K562 (cell line): ENCODE results near the gene RALGAPA2. TPM values are rescaled to one million over a fixed set of nuclear protein-coding genes. Genes with fewer than 3 reads are reported as not detected.

Source experiments
- ATAC-seq: fragments of 200-7000 bp; cut with Tn5 transposase; 3 replicates; pipeline ENCODE4 v1.9.1; 2020; ENCODE audit warnings: moderate library complexity
- BruUV-seq: library from RNA; stranded (reverse); fragments of 400-500 nt; replicated peaks from 2 replicates; lab custom pipeline; 2021; lab: Mats Ljungman, UMichigan
- CTCF ChIA-PET: fragments of 300-600 bp; formaldehyde crosslinking; extraction: SDS; loops from one replicate; lab custom pipeline; 2021; ENCODE audit warnings: low intra/inter-chr PET ratio; lab: Yijun Ruan, JAX
- POLR2A ChIA-PET: fragments of 300-600, 350-650 bp; sonication (Branson Sonifier 250); formaldehyde crosslinking; extraction: SDS; loops from one replicate; lab custom pipeline; 2021; ENCODE audit warnings: antibody characterized with exemption, inconsistent platforms; lab: Yijun Ruan, JAX
- DNase-seq, 4 experiments: peaks; one replicate each; pipeline versions ENCODE4 v3.0.0 to v3.0.0-alpha.2; 2011 to 2018; ENCODE audit warnings: low spot score in 3 of 4, mixed read lengths in 3 of 4; ENCODE audit errors: extremely low read depth in 1 of 4
- FAIRE-seq: peaks from 2 replicates; lab custom pipeline; 2011; peaks lifted over from hg19 to GRCh38; lab: Jason Lieb, UNC
- H2AFZ ChIP-seq: 2 replicates; pipeline ENCODE4 v1.6.0; 2011; ENCODE audit warnings: low read depth, low read length, control low read depth, inconsistent platforms
- H3K27ac ChIP-seq: fragments of 200-600 bp; 3 replicates; pipeline ENCODE4 v1.8.0; 2011; ENCODE audit warnings: low read depth, mild to moderate bottlenecking, control low read depth, inconsistent platforms, low read length, moderate library complexity, mixed read lengths; ENCODE audit errors: extremely low read depth
- H3K27me3 ChIP-seq, 2 experiments: fragments of 300-600 bp in 1 of 2; 2 replicates in 1 of 2; 3 replicates in 1 of 2; pipeline versions ENCODE4 v1.6.0 to v1.8.0; 2011; ENCODE audit warnings: inconsistent platforms in 2 of 2, low read length in 2 of 2, mild to moderate bottlenecking in 1 of 2, mixed read lengths in 1 of 2, moderate library complexity in 1 of 2; ENCODE audit not compliant: control insufficient read depth in 2 of 2, insufficient read depth in 2 of 2
- H3K36me3 ChIP-seq: fragments of 300-600 bp; 3 replicates; pipeline ENCODE4 v1.8.0; 2011; ENCODE audit warnings: mild to moderate bottlenecking, low read length, inconsistent platforms; ENCODE audit not compliant: control insufficient read depth, insufficient read depth
- H3K4me1 ChIP-seq, 2 experiments: fragments of 200-600 bp in 1 of 2; replicated peaks in 1 of 2; 2 replicates in 1 of 2; 3 replicates in 1 of 2; pipeline versions ENCODE4 v1.5.1 to v1.8.0; 2011; ENCODE audit warnings: inconsistent platforms in 2 of 2, low read length in 2 of 2, mild to moderate bottlenecking in 1 of 2, mixed read lengths in 1 of 2, moderate library complexity in 1 of 2; ENCODE audit not compliant: control insufficient read depth in 2 of 2, insufficient read depth in 2 of 2
- H3K4me2 ChIP-seq: 2 replicates; pipeline ENCODE4 v1.6.1; 2011; ENCODE audit warnings: low read length, control low read depth, inconsistent platforms, mixed read lengths; ENCODE audit not compliant: insufficient read depth
- H3K4me3 ChIP-seq: fragments of 200-600 bp; sonication (generic), shearing (Covaris generic); 2 replicates; pipeline ENCODE4 v1.5.1; 2016; ENCODE audit warnings: control low read depth, inconsistent platforms
- H3K79me2 ChIP-seq: fragments of 200-600 bp; 3 replicates; pipeline ENCODE4 v1.8.0; 2011; ENCODE audit warnings: low read length, inconsistent platforms; ENCODE audit not compliant: control insufficient read depth, insufficient read depth
- H3K9ac ChIP-seq, 2 experiments: 2 replicates each; pipeline versions ENCODE4 v1.6.0 to v1.6.1; 2011; ENCODE audit warnings: low read depth in 2 of 2, low read length in 2 of 2, control low read depth in 1 of 2, inconsistent platforms in 1 of 2, mild to moderate bottlenecking in 1 of 2, mixed read lengths in 1 of 2; ENCODE audit not compliant: insufficient read depth in 1 of 2
- H3K9me1 ChIP-seq: one replicate; pipeline ENCODE4 v1.6.0; 2011; ENCODE audit warnings: inconsistent platforms, mild to moderate bottlenecking, low read length, moderate library complexity; ENCODE audit not compliant: control insufficient read depth, insufficient read depth
- H3K9me3 ChIP-seq: replicated peaks from 2 replicates; pipeline ENCODE4 v1.5.1; 2011; ENCODE audit warnings: low read depth, low read length, inconsistent platforms; ENCODE audit not compliant: control insufficient read depth, insufficient read depth
- H4K20me1 ChIP-seq: replicated peaks from 2 replicates; pipeline ENCODE4 v1.6.1; 2011; ENCODE audit warnings: low read length, inconsistent platforms, mixed read lengths; ENCODE audit not compliant: control insufficient read depth, insufficient read depth
- E4F1 ChIP-seq: fragments of 250-450 bp; sonication (Bioruptor Pico); IDR thresholded peaks from 2 replicates; pipeline ENCODE4 v1.5.0; 2021; ENCODE audit warnings: mild to moderate bottlenecking, borderline replicate concordance
- TGIF2 ChIP-seq: sonication (generic); formaldehyde crosslinking; IDR thresholded peaks from 2 replicates; pipeline ENCODE4 v1.8.1; 2022; ENCODE audit warnings: mild to moderate bottlenecking, missing genetic modification reagents, moderate library complexity
- USF2 ChIP-seq: sonication (generic); formaldehyde crosslinking; IDR thresholded peaks from 2 replicates; pipeline ENCODE4 v1.5.0; 2020; ENCODE audit warnings: missing genetic modification reagents
- WGBS: fragments of 100-300 bp; shearing (Covaris generic); methylation state at CpG from one replicate; pipeline ENCODE4 v1.1.6; 2016; ENCODE audit warnings: low coverage, mixed read lengths; ENCODE audit not compliant: insufficient coverage; ENCODE audit errors: missing lambda C conversion rate; 5-methylcytosine and 5-hydroxymethylcytosine counted together
- in situ Hi-C: fragments of 300-500 bp; cut with MboI; formaldehyde crosslinking; loops from 4 replicates; pipeline ENCODE4 v1.15.0; 2018; ENCODE audit warnings: inconsistent platforms, mixed read lengths
- intact Hi-C: fragments of 100-400 bp; cut with micrococcal nuclease; formaldehyde crosslinking; loops from 2 replicates; pipeline ENCODE4 v1.14.2; 2022
- polyA plus RNA-seq, 8 experiments: library from polyadenylated mRNA; depleted of rRNA in 4 of 8; stranded (reverse) in 5 of 8; unstranded in 3 of 8; fragments of >200 nt; fragmentation: Nextera tagmentation in 2 of 8; fragmentation: Illumina TruSeq in 1 of 8; extraction: Ambion mirVana in 2 of 8; extraction: Trizol in 1 of 8; gene quantifications; 2 replicates each; pipeline versions ENCODE4 v1.2.1 to v1.2.3, GENCODE V29; 2011 to 2014; ENCODE audit warnings: inconsistent platforms in 1 of 8, missing spikeins in 1 of 8
- total RNA-seq, 7 experiments: library from RNA; depleted of rRNA in 6 of 7; stranded (reverse); fragments of >200 nt in 6 of 7; fragmentation: Illumina TruSeq in 2 of 7; extraction: Trizol in 2 of 7; gene quantifications; 2 replicates each; pipeline versions ENCODE4 v1.2.1 to v1.2.3, GENCODE V29; 2011 to 2021; ENCODE audit warnings: low replicate concordance in 1 of 7

The RALGAPA2 gene
- total and polyA plus RNA-seq, 9 of the 15 experiments (the other 6 are each of a cell fraction or from before 2014, with no cell fraction given), result 0.35 to 2.7 (median 1.4) TPM

GRCh38 chr20:20513720-20514119 is 198.7 kb downstream of the RALGAPA2 start:
- BruUV-seq, result no TSS peak

More at GRCh38 chr20:20513720-20514119, 198.7 kb downstream of the RALGAPA2 start:
- no peak for FAIRE-seq
- Histone ChIP-seq H3K4me2 (no peak overlapping the region), H3K27ac (no peak overlapping the region), H3K79me2 (no peaks in the 10 kb centered on the region), H3K27me3 (no peaks in the 10 kb centered on the region), H3K36me3 (no peaks in the 10 kb centered on the region), H3K4me3 (no peak overlapping the region), H4K20me1 (no peaks in the 10 kb centered on the region), H3K9me1 (no peaks in the 10 kb centered on the region), H3K9me3 (no peaks in the 10 kb centered on the region), H3K4me1 (no peaks in the 10 kb centered on the region), H2AFZ (no peak overlapping the region), H3K9ac (no peak overlapping the region)
- in situ Hi-C loops, result no loop called here
- no peak for DNase-seq
- ATAC-seq, result no peak
- ChIA-PET POLR2A (interaction anchor here (0.6 to 1.0 kb wide), 2 partner anchors 8 to 11 kb away, joined by 3 read pairs; no protein-coding TSS in a partner anchor), CTCF (no interaction called here)
- TF ChIP-seq TGIF2 (CRISPR knock-in tag) (no peak), USF2 (CRISPR knock-in tag) (no peak), E4F1 (no peak)
- WGBS, result 0% methylated on average over 1 of the region's 1 CpG
- intact Hi-C loops, result no loop called here
